Measurements from ENCODE around the gene C16orf86.

C16orf86 gene

DNA sequence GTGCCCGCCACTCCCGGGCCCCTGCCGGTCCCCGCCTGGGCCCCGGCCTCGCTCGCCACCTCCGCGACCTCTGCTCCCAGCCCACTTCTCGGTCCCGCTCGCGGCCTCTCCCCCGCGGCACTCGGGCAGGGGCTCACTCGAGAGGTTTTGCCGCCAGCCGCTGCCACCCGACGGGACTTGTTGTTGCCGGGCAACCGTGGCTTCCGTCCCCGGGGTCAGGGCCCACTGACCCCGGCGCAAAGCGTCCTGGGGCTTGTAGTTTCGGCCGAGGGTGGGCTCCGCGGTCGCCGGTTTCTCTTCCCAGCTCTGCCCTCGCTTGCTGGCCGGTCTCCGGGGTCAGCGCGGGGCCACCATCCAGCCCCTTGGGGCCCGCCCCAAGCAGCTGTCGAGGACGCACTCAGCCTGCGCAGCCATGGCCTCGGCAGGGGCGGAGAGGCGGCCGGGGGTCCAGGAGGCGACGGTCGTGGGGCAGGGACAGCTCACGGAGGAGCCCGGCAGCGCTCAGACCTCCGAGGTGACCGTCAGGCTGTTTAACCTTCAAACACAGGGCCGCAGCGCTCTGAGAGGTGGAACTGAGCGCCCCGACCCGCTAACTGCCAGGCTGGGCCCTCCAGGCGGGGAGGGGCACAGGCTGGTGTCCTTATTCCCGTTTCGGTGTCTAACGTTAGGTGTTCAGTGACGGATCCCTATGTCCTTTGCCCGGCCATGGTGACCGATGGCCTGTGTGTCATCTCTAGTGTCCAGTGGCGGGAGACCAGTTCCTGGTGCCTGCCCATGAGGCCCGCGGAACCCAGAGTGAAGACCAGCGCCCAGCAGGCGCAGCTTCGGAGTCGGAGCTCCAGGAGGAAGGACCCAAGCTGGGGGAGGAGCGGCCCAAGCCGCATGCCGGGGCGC, at the start of gene C16orf86, which contains the start of gene ENKD1:
C16orf86 (plus strand) TSS at position 256 of the 894 bp plus-strand sequence; CDS start at position 413, 157 bp downstream.
ENKD1 (minus strand) TSS at position 192 of the 894 bp plus-strand sequence. CDS start 308 bp downstream, outside the sequence.
- Histone ChIP-seq H3K27ac (ENCODE audit: low read depth, low read length) (peak within 1 kb of the TSS; percentile 86), H3K9ac (ENCODE audit: low read length in 5 of 5) (peak within 1 kb of the TSS; percentile 56 to 90 (median 81)), H3K4me1 (ENCODE audit: control insufficient read depth in 5 of 5, insufficient read depth in 5 of 5, low read length in 5 of 5) (peaks cover 4 to 34% (median 27%) of the 10 kb centered on the region in 5 donors), H3K27me3 (ENCODE audit: control insufficient read depth in 5 of 5, insufficient read depth in 4 of 5, low read length in 5 of 5) (no peaks in the 10 kb centered on the region), H3K9me3 (ENCODE audit: control insufficient read depth in 5 of 5, low read length in 5 of 5) (no peaks in the 10 kb centered on the region), H3K4me3 (ENCODE audit: low read depth in 1 of 5, low read length in 5 of 5) (peak within 1 kb of the TSS; percentile 54 to 85 (median 76)), H3K36me3 (ENCODE audit: control insufficient read depth in 5 of 5, insufficient read depth in 5 of 5, low read length in 5 of 5) (peaks cover 0 to 19% (median 6%) of the 10 kb centered on the region in 5 donors)

- Histone ChIP-seq H3K9ac (ENCODE audit: low read length in 5 of 5) (no peak overlapping the region), H3K27me3 (ENCODE audit: control insufficient read depth in 5 of 5, insufficient read depth in 4 of 5, low read length in 5 of 5) (no peaks in the 10 kb centered on the region), H3K4me3 (ENCODE audit: low read depth in 1 of 5, low read length in 5 of 5) (no peak overlapping the region), H3K27ac (ENCODE audit: low read depth, low read length) (no peak overlapping the region), H3K4me1 (ENCODE audit: control insufficient read depth in 5 of 5, insufficient read depth in 5 of 5, low read length in 5 of 5) (peaks cover 0 to 5% (median 0%) of the 10 kb centered on the region in 5 donors), H3K36me3 (ENCODE audit: control insufficient read depth in 5 of 5, insufficient read depth in 5 of 5, low read length in 5 of 5) (peaks cover 18 to 86% (median 69%) of the 10 kb centered on the region in 5 donors), H3K9me3 (ENCODE audit: control insufficient read depth in 5 of 5, low read length in 5 of 5) (no peaks in the 10 kb centered on the region)
Observed at GRCh38 chr16:67628216-67628615, 38.4 kb upstream of the C16orf86 start.

GRCh38 chr16:67632415-67633172, 34.0 kb upstream of the C16orf86 start:
- H3K4me1 ChIP-seq (ENCODE audit: control insufficient read depth in 5 of 5, insufficient read depth in 5 of 5, low read length in 5 of 5), result peaks cover 0 to 5% (median 0%) of the 10 kb centered on the region in 5 donors
- no peaks in the 10 kb centered on the region for H3K27me3 ChIP-seq (ENCODE audit: control insufficient read depth in 5 of 5, insufficient read depth in 4 of 5, low read length in 5 of 5)
- no peak overlapping the region for H3K4me3 ChIP-seq (ENCODE audit: low read depth in 1 of 5, low read length in 5 of 5)
- H3K9me3 ChIP-seq (ENCODE audit: control insufficient read depth in 5 of 5, low read length in 5 of 5), result no peaks in the 10 kb centered on the region
- H3K27ac ChIP-seq (ENCODE audit: low read depth, low read length), result no peak overlapping the region
- no peak overlapping the region for H3K9ac ChIP-seq (ENCODE audit: low read length in 5 of 5)
- peaks cover 16 to 85% (median 61%) of the 10 kb centered on the region in 5 donors for H3K36me3 ChIP-seq (ENCODE audit: control insufficient read depth in 5 of 5, insufficient read depth in 5 of 5, low read length in 5 of 5)

GRCh38 chr16:67636713-67637112, 29.9 kb upstream of the C16orf86 start:
- Histone ChIP-seq H3K4me1 (ENCODE audit: control insufficient read depth in 5 of 5, insufficient read depth in 5 of 5, low read length in 5 of 5) (peaks cover 0 to 7% (median 1%) of the 10 kb centered on the region in 5 donors), H3K27ac (ENCODE audit: low read depth, low read length) (no peak overlapping the region), H3K4me3 (ENCODE audit: low read depth in 1 of 5, low read length in 5 of 5) (no peak overlapping the region), H3K36me3 (ENCODE audit: control insufficient read depth in 5 of 5, insufficient read depth in 5 of 5, low read length in 5 of 5) (peaks cover 11 to 73% (median 49%) of the 10 kb centered on the region in 5 donors), H3K27me3 (ENCODE audit: control insufficient read depth in 5 of 5, insufficient read depth in 4 of 5, low read length in 5 of 5) (no peaks in the 10 kb centered on the region), H3K9me3 (ENCODE audit: control insufficient read depth in 5 of 5, low read length in 5 of 5) (no peaks in the 10 kb centered on the region), H3K9ac (ENCODE audit: low read length in 5 of 5) (no peak overlapping the region)

- no peak overlapping the region for H3K9ac ChIP-seq (ENCODE audit: low read length in 5 of 5)
- H3K4me3 ChIP-seq (ENCODE audit: low read depth in 1 of 5, low read length in 5 of 5), result no peak overlapping the region
- peaks cover 11 to 63% (median 41%) of the 10 kb centered on the region in 5 donors for H3K36me3 ChIP-seq (ENCODE audit: control insufficient read depth in 5 of 5, insufficient read depth in 5 of 5, low read length in 5 of 5)
- H3K27me3 ChIP-seq (ENCODE audit: control insufficient read depth in 5 of 5, insufficient read depth in 4 of 5, low read length in 5 of 5), result no peaks in the 10 kb centered on the region
- no peaks in the 10 kb centered on the region for H3K9me3 ChIP-seq (ENCODE audit: control insufficient read depth in 5 of 5, low read length in 5 of 5)
- no peak overlapping the region for H3K27ac ChIP-seq (ENCODE audit: low read depth, low read length)
- H3K4me1 ChIP-seq (ENCODE audit: control insufficient read depth in 5 of 5, insufficient read depth in 5 of 5, low read length in 5 of 5), result peaks cover 0 to 11% (median 6%) of the 10 kb centered on the region in 5 donors
Observed at GRCh38 chr16:67637625-67638024, 29.0 kb upstream of the C16orf86 start.

GRCh38 chr16:67641779-67642708, 24.6 kb upstream of the C16orf86 start:
- no peak overlapping the region for H3K9ac ChIP-seq (ENCODE audit: low read length in 5 of 5)
- H3K27ac ChIP-seq (ENCODE audit: low read depth, low read length), result no peak overlapping the region
- H3K36me3 ChIP-seq (ENCODE audit: control insufficient read depth in 5 of 5, insufficient read depth in 5 of 5, low read length in 5 of 5), result peaks cover 8 to 29% (median 23%) of the 10 kb centered on the region in 5 donors
- no peaks in the 10 kb centered on the region for H3K9me3 ChIP-seq (ENCODE audit: control insufficient read depth in 5 of 5, low read length in 5 of 5)
- H3K27me3 ChIP-seq (ENCODE audit: control insufficient read depth in 5 of 5, insufficient read depth in 4 of 5, low read length in 5 of 5), result peaks cover 14 to 20% (median 18%) of the 10 kb centered on the region in 5 donors
- peaks cover 0 to 22% (median 12%) of the 10 kb centered on the region in 5 donors for H3K4me1 ChIP-seq (ENCODE audit: control insufficient read depth in 5 of 5, insufficient read depth in 5 of 5, low read length in 5 of 5)
- H3K4me3 ChIP-seq (ENCODE audit: low read depth in 1 of 5, low read length in 5 of 5), result no peak overlapping the region

DNA sequence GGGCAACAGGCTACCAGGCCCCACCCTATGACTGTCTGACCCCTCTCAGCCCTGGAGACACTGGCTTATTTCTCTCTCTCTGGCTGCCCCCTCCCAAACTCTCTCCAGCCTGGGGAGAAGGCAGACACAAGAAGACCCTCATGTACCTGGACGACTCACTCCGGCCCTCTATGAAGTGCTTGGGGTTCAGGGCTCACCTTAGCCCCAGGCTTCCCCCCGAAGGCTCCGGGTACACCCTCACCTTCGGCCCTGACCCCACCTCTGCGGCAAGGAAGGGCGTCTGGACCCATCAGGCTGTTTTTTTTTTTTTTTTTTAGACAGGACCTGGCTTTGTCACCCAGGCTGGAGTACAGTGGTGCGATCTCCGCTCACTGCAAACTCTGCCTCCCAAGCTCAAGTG, 22.6 kb upstream of the C16orf86 start:
- H3K36me3 ChIP-seq (ENCODE audit: control insufficient read depth in 5 of 5, insufficient read depth in 5 of 5, low read length in 5 of 5), result peaks cover 0 to 9% (median 4%) of the 10 kb centered on the region in 5 donors
- H3K4me1 ChIP-seq (ENCODE audit: control insufficient read depth in 5 of 5, insufficient read depth in 5 of 5, low read length in 5 of 5), result peaks cover 0 to 28% (median 15%) of the 10 kb centered on the region in 5 donors
- no peaks in the 10 kb centered on the region for H3K9me3 ChIP-seq (ENCODE audit: control insufficient read depth in 5 of 5, low read length in 5 of 5)
- H3K27me3 ChIP-seq (ENCODE audit: control insufficient read depth in 5 of 5, insufficient read depth in 4 of 5, low read length in 5 of 5), result peaks cover 26 to 36% (median 31%) of the 10 kb centered on the region in 5 donors
- H3K4me3 ChIP-seq (ENCODE audit: low read depth in 1 of 5, low read length in 5 of 5), result no peak overlapping the region
- H3K27ac ChIP-seq (ENCODE audit: low read depth, low read length), result no peak overlapping the region
- no peak overlapping the region for H3K9ac ChIP-seq (ENCODE audit: low read length in 5 of 5)

DNA sequence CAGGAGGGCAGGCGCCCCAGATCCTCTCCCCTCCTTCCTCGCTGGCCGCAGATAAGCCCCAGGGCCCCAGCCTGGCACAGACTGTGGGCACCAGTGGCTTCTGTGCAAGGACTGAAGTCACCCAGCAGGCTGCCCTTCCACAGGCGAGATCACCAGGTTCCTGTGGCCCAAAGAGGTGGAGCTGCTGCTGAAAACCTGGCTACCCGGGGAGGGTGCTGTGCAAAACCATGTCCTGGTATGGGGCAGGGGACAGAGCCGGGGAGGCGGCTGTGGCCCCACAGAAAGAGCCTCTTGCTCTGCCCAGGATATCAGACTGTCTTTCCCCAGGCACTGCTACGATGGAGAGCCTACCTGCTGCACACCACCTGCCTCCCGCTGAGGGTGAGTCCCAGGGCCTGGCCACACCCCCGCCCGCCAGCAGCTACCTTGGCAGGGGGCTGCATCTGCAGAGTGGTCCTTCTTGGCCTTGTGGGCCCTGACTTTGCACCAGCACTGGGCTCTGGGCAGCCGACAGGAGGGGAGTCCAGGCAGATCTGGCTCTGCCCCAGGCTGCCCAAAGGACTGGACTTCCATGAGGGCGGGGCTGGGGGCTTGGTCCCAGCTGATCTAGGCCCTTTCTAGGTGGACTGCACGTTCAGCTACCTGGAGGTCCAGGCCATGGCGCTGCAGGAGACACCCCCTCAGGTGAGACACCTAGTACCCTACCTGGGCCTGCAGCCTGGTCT, 21.1 kb upstream of the C16orf86 start:
- Histone ChIP-seq H3K4me1 (ENCODE audit: control insufficient read depth in 5 of 5, insufficient read depth in 5 of 5, low read length in 5 of 5) (peaks cover 4 to 39% (median 24%) of the 10 kb centered on the region in 5 donors), H3K27me3 (ENCODE audit: control insufficient read depth in 5 of 5, insufficient read depth in 4 of 5, low read length in 5 of 5) (peaks cover 26 to 48% (median 40%) of the 10 kb centered on the region in 5 donors), H3K4me3 (ENCODE audit: low read depth in 1 of 5, low read length in 5 of 5) (peak overlapping the region in 1 of 5 donors; percentile 51), H3K9ac (ENCODE audit: low read length in 5 of 5) (no peak overlapping the region), H3K27ac (ENCODE audit: low read depth, low read length) (no peak overlapping the region), H3K36me3 (ENCODE audit: control insufficient read depth in 5 of 5, insufficient read depth in 5 of 5, low read length in 5 of 5) (no peaks in the 10 kb centered on the region), H3K9me3 (ENCODE audit: control insufficient read depth in 5 of 5, low read length in 5 of 5) (no peaks in the 10 kb centered on the region)

Measured in subcutaneous abdominal adipose tissue (tissue), 5 donors.